OCI-LY1 (cell line): ENCODE results near the gene DLD.

Experiments
- EZH2 ChIP-seq: fragments of 200-600 bp; sonication (generic), shearing (Covaris generic); IDR thresholded peaks from 2 replicates; pipeline ENCODE4 v1.8.0; 2017; ENCODE audit warnings: borderline replicate concordance, mixed run types, mild to moderate bottlenecking, antibody characterized with exemption, low read length, moderate library complexity, mixed read lengths
- TF ChIP-seq, protein P1 (sequence below): fragments of 200-600 bp; sonication (generic), shearing (Covaris generic); IDR thresholded peaks from 2 replicates; pipeline ENCODE4 v1.5.1; 2017; ENCODE audit warnings: mild to moderate bottlenecking, antibody characterized with exemption, low read length, moderate library complexity, mixed read lengths

DNA sequence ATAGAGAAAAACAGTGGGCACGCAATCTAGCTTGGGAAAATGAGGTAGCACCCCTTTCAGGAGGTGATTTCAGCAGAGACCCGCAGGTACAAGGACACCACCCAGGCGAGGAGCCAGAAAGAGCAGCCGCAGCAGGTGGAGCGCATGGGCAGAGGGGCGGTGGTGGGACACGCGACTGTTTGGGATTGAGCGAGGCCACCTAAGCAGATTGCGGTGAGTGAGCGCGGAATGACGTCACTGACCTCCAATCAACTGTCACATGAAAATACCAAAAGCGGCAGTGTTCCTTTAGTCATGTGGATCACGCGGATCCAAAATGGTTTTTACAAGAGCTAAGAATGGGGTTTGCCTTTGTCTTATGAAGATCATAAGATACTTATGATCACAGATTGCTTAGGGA is 47.8 kb upstream of the DLD start:
- TF ChIP-seq, protein P1, sequence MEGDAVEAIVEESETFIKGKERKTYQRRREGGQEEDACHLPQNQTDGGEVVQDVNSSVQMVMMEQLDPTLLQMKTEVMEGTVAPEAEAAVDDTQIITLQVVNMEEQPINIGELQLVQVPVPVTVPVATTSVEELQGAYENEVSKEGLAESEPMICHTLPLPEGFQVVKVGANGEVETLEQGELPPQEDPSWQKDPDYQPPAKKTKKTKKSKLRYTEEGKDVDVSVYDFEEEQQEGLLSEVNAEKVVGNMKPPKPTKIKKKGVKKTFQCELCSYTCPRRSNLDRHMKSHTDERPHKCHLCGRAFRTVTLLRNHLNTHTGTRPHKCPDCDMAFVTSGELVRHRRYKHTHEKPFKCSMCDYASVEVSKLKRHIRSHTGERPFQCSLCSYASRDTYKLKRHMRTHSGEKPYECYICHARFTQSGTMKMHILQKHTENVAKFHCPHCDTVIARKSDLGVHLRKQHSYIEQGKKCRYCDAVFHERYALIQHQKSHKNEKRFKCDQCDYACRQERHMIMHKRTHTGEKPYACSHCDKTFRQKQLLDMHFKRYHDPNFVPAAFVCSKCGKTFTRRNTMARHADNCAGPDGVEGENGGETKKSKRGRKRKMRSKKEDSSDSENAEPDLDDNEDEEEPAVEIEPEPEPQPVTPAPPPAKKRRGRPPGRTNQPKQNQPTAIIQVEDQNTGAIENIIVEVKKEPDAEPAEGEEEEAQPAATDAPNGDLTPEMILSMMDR: no peak
- no peak for TF ChIP-seq EZH2
